Loucy (cell line): ENCODE data around the gene C20orf173.

ENCODE experiments used
- H2AFZ ChIP-seq: fragments of 200-600 bp; sonication (generic); 2 replicates; pipeline ENCODE4 v1.6.0; 2016; ENCODE audit warnings: antibody characterized with exemption, mild to moderate bottlenecking, low read length, moderate library complexity
- H3F3A ChIP-seq: fragments of 200-600 bp; 2 replicates; pipeline ENCODE4 v1.6.0; 2016; ENCODE audit warnings: antibody characterized with exemption, low read depth, mild to moderate bottlenecking
- H3K27me3 ChIP-seq: fragments of 200-600 bp; sonication (generic); 2 replicates; pipeline ENCODE4 v1.6.1; 2014; ENCODE audit warnings: low read length, mild to moderate bottlenecking; ENCODE audit not compliant: insufficient read depth, poor library complexity, severe bottlenecking
- H3K36me3 ChIP-seq: fragments of 200-600 bp; sonication (generic); 2 replicates; pipeline ENCODE4 v1.6.1; 2016; ENCODE audit warnings: low read length; ENCODE audit not compliant: insufficient read depth
- H3K4me1 ChIP-seq: fragments of 200-600 bp; sonication (generic); 2 replicates; pipeline ENCODE4 v1.5.1; 2014; ENCODE audit warnings: low read length, mild to moderate bottlenecking; ENCODE audit not compliant: insufficient read depth, poor library complexity, severe bottlenecking
- H3K4me2 ChIP-seq: fragments of 200-600 bp; sonication (generic); 2 replicates; pipeline ENCODE4 v1.6.0; 2014; ENCODE audit warnings: antibody characterized with exemption, low read length, low read depth, mild to moderate bottlenecking; ENCODE audit not compliant: poor library complexity, severe bottlenecking
- H3K4me3 ChIP-seq: fragments of 200-600 bp; sonication (generic); 2 replicates; pipeline ENCODE4 v1.5.1; 2014; ENCODE audit warnings: low read length, mild to moderate bottlenecking, mixed read lengths; ENCODE audit not compliant: poor library complexity, severe bottlenecking
- H3K79me2 ChIP-seq: fragments of 200-600 bp; sonication (generic); 2 replicates; pipeline ENCODE4 v1.6.1; 2014; ENCODE audit warnings: low read length; ENCODE audit not compliant: insufficient read depth
- H3K9ac ChIP-seq: fragments of 200-600 bp; sonication (generic); 2 replicates; pipeline ENCODE4 v1.6.0; 2014; ENCODE audit warnings: mild to moderate bottlenecking, low read depth, low read length, moderate library complexity; ENCODE audit not compliant: poor library complexity, severe bottlenecking
- H3K9me2 ChIP-seq: fragments of 200-600 bp; sonication (generic); replicated peaks from 2 replicates; pipeline ENCODE4 v1.6.1; 2016; ENCODE audit warnings: low read depth, low read length, mixed read lengths
- H3K9me3 ChIP-seq: fragments of 200-600 bp; sonication (generic); 2 replicates; pipeline ENCODE4 v1.6.1; 2014; ENCODE audit warnings: mild to moderate bottlenecking, antibody characterized with exemption, low read length, low read depth; ENCODE audit not compliant: insufficient read depth
- H4K20me1 ChIP-seq: fragments of 200-600 bp; sonication (generic); 2 replicates; pipeline ENCODE4 v1.6.0; 2014; ENCODE audit warnings: antibody characterized with exemption, low read length, mild to moderate bottlenecking; ENCODE audit not compliant: insufficient read depth, poor library complexity, severe bottlenecking
- CTCF ChIP-seq: fragments of 200-600 bp; sonication (generic); conservative IDR thresholded peaks from 2 replicates; pipeline ENCODE4 v1.5.1; 2014; ENCODE audit warnings: mild to moderate bottlenecking, antibody characterized with exemption, low read length
- EZH2phosphoT487 ChIP-seq: fragments of 200-600 bp; IDR thresholded peaks from 2 replicates; pipeline ENCODE4 v1.6.1; 2018; ENCODE audit warnings: antibody characterized with exemption, mild to moderate bottlenecking, moderate library complexity, borderline replicate concordance

Gene C20orf173

GRCh38 chr20:35503841-35504561 lies 25.5 kb downstream of the C20orf173 start:
- Histone ChIP-seq H3K9me3 (no peaks in the 10 kb centered on the region), H3F3A (no peaks in the 10 kb centered on the region), H3K4me1 (peaks cover 9% of the 10 kb centered on the region), H3K4me2 (no peak overlapping the region), H4K20me1 (no peaks in the 10 kb centered on the region), H3K4me3 (no peak overlapping the region), H3K27me3 (no peaks in the 10 kb centered on the region), H3K9me2 (no peaks in the 10 kb centered on the region), H3K9ac (no peak overlapping the region), H3K36me3 (peaks cover 62% of the 10 kb centered on the region; the same call in 1 of the 2 replicates), H3K79me2 (no peaks in the 10 kb centered on the region), H2AFZ (no peak overlapping the region)
- TF ChIP-seq EZH2phosphoT487: no peak
- no peak for TF ChIP-seq CTCF

GRCh38 chr20:35503281-35503680 lies 26.2 kb downstream of the C20orf173 start:
- H3K9me3 ChIP-seq: no peaks in the 10 kb centered on the region
- H3K9ac ChIP-seq: no peak overlapping the region
- H3K4me3 ChIP-seq: no peak overlapping the region
- H4K20me1 ChIP-seq: no peaks in the 10 kb centered on the region
- H3K4me2 ChIP-seq: no peak overlapping the region
- no peak overlapping the region for H2AFZ ChIP-seq
- H3F3A ChIP-seq: no peaks in the 10 kb centered on the region
- no peaks in the 10 kb centered on the region for H3K79me2 ChIP-seq
- TF ChIP-seq CTCF (no peak), EZH2phosphoT487 (no peak)
- H3K4me1 ChIP-seq: peaks cover 9% of the 10 kb centered on the region
- no peaks in the 10 kb centered on the region for H3K9me2 ChIP-seq
- H3K27me3 ChIP-seq: no peaks in the 10 kb centered on the region
- H3K36me3 ChIP-seq: peaks cover 65% of the 10 kb centered on the region; the same call in 1 of the 2 replicates

- no peak overlapping the region for H3K4me2 ChIP-seq
- H3K36me3 ChIP-seq: peaks cover 70% of the 10 kb centered on the region; the same call in 1 of the 2 replicates
- no peaks in the 10 kb centered on the region for H3K9me2 ChIP-seq
- H3K4me3 ChIP-seq: no peak overlapping the region
- TF ChIP-seq CTCF (no peak), EZH2phosphoT487 (no peak)
- no peak overlapping the region for H3K9ac ChIP-seq
- no peaks in the 10 kb centered on the region for H3K9me3 ChIP-seq
- H2AFZ ChIP-seq: no peak overlapping the region
- H3F3A ChIP-seq: no peaks in the 10 kb centered on the region
- H3K27me3 ChIP-seq: no peaks in the 10 kb centered on the region
- H4K20me1 ChIP-seq: no peaks in the 10 kb centered on the region
- peaks cover 9% of the 10 kb centered on the region for H3K4me1 ChIP-seq
- H3K79me2 ChIP-seq: no peaks in the 10 kb centered on the region
Observed at GRCh38 chr20:35502352-35502751, 27.1 kb downstream of the C20orf173 start.
